ENCODE measurements around the gene SLC28A1.

The SLC28A1 gene

DNA sequence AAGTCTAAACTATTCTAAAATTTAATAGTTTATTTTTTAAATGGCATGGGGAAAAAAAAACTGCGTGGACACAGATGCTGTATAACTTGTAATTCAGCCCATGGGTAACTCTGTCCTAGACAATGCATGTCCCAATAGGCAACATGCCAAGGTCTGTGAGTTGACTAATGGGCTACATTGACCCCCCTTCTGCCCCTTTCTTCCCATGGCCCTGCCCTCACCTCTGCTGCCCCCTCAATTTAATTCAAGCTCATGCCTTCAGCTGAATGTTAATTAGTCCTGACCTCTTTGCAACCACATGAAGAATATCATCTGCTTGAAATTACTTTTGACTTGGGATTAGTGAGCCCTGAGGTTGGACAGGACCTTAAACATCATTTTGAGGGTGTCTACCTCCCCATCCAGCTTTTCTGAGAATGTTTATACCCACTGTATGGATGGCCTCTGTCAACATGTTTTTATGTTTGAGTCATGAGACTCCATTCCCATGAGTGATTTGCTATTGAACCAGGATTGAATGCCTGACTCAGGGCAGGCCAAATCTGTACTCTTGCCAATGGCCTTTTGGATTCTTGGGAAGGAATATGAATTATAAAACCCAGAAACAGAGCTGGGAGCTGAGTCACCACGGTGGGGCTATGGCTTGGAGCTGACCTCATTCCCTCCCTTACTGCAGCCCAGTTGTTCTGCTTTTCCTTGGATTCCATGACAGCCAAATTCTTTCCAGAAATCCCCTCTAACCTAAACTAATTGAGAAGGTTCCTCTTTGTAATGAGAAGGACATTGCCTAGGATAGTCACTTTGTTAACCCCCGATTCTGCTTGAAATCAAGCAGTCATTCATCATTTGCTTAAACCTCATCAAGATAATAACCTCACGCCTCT, 63.7 kb downstream of the SLC28A1 start:
- TF ChIP-seq, protein P1, sequence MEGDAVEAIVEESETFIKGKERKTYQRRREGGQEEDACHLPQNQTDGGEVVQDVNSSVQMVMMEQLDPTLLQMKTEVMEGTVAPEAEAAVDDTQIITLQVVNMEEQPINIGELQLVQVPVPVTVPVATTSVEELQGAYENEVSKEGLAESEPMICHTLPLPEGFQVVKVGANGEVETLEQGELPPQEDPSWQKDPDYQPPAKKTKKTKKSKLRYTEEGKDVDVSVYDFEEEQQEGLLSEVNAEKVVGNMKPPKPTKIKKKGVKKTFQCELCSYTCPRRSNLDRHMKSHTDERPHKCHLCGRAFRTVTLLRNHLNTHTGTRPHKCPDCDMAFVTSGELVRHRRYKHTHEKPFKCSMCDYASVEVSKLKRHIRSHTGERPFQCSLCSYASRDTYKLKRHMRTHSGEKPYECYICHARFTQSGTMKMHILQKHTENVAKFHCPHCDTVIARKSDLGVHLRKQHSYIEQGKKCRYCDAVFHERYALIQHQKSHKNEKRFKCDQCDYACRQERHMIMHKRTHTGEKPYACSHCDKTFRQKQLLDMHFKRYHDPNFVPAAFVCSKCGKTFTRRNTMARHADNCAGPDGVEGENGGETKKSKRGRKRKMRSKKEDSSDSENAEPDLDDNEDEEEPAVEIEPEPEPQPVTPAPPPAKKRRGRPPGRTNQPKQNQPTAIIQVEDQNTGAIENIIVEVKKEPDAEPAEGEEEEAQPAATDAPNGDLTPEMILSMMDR (IDR thresholded peaks at IDR 0.05; ENCODE audit: borderline replicate concordance, control extremely low read depth, extremely low read depth, insufficient read depth, missing control alignments) = no peak
- no peak for DNase-seq (ENCODE audit: low spot score)
- in situ Hi-C loops (cut with MboI; ENCODE audit: low sequenced_read_pairs, unreplicated experiment) = loop anchor here (25.0 kb wide), 1 partner anchor 111 kb away; no protein-coding TSS in a partner anchor

DNA sequence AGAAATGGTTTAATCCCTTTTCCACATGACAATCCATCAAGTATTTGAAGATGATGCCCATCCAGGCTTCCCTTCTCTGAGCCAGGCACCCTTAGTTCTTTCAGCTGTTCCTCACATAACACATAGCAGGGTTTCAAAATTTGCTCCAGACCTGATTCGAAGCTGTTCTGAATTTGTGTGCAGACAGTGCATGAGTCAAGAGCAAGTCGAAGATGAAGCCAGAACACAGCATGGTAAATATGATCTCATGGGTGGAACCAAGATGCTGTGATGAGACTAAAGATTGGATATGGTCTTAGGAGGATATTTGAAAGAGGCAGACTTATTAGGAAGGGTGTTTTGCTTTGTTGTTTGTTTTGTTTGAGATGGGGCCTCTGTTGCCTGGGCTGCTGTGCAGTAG, 64.6 kb downstream of the SLC28A1 start:
- DNase-seq (ENCODE audit: low spot score) = no peak
- in situ Hi-C loops (cut with MboI; ENCODE audit: low sequenced_read_pairs, unreplicated experiment) = loop anchor here (25.0 kb wide), 1 partner anchor 112 kb away; no protein-coding TSS in a partner anchor
- TF ChIP-seq, protein P1 (IDR thresholded peaks at IDR 0.05; ENCODE audit: borderline replicate concordance, control extremely low read depth, extremely low read depth, insufficient read depth, missing control alignments) = no peak

DNA sequence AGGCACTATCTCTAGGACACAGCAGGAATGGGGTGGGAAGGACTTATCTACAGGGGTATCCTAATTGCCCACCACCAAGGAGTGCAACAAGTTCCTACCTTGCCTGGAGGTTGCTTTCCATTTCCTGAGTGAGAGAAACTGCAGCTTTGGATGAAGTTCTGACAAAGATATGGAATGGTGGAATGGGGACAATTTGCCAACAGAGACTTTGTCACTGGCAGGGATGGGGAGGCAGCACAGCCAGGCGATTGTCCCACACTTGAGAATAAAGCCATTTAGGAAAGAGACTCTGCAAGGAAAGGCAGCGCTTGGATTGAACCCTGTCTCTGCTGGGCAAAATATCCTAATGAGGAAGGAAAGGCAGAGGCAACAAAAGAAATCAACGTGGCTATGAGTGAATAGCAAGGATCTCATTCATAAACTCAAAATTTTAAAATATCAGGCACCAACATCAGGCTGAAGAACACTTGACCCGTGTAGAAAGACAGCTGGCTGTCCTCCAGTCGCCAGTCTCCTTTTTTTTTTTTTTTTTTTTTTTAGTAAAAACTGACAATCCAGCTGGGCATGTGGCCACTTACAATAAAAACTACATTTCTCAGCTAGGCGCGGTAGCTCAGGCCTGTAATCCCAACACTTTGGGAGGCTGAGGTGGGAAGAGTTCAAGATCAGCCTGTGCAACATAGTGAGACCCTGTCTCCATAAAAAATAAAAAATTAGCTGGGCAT, 65.5 kb downstream of the SLC28A1 start:
- TF ChIP-seq, protein P1 (IDR thresholded peaks at IDR 0.05; ENCODE audit: borderline replicate concordance, control extremely low read depth, extremely low read depth, insufficient read depth, missing control alignments) = no peak
- DNase-seq (ENCODE audit: low spot score) = no peak
- in situ Hi-C loops (cut with MboI; ENCODE audit: low sequenced_read_pairs, unreplicated experiment) = loop anchor here (10.0 to 25.0 kb wide), 3 partner anchors 95 to 187 kb away; no protein-coding TSS in a partner anchor

DNA sequence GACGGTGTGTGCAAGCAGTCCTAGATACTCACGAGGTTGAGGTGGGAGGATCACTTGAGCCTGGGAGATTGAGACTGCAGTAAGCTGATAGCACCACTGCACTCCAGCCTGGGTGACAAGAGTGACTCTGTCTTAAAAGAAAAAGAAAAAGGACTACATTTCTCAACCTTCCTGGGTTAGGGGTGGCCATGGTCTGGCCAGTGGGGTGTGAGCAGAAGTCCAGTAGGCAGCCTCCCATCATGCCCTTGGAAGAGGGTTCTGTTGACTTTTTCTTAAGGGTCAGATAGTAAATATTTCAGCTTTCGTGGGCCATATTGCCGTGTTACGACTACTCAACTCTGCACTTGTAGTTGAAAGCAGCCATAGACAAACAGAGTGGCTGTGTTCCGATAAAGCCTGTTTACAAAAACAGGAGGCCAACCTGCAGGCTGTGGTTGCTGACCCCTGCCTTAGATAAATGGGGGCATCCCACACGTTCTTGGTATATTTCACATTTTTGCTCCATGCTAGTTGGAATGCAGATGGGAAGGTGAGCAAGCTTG, 66.2 kb downstream of the SLC28A1 start:
- TF ChIP-seq, protein P1 (IDR thresholded peaks at IDR 0.05; ENCODE audit: borderline replicate concordance, control extremely low read depth, extremely low read depth, insufficient read depth, missing control alignments) = no peak
- in situ Hi-C loops (cut with MboI; ENCODE audit: low sequenced_read_pairs, unreplicated experiment) = loop anchor here (10.0 to 25.0 kb wide), 2 partner anchors 94 to 187 kb away; no protein-coding TSS in a partner anchor
- DNase-seq (ENCODE audit: low spot score) = no peak

DNA sequence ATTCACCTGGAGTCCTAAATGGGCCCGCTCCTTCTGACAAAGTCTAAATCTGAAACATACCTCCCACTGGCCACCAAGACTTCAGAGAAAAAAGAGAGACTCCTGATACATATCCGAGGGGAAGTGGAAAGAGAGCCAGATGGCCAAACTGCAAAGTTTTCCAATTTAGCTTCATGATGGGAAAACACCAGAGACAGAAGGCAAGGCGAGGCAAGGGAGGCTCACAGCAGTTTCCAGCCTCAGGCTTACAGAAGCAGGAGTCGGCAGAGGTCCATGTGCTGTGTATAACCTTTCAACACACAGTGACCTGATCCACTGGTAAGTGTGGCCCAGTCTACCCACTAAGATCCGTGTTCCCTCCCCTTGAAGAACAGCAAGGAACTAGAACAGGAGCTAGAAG, 67.3 kb downstream of the SLC28A1 start:
- TF ChIP-seq, protein P1 (IDR thresholded peaks at IDR 0.05; ENCODE audit: borderline replicate concordance, control extremely low read depth, extremely low read depth, insufficient read depth, missing control alignments) = no peak
- DNase-seq (ENCODE audit: low spot score) = no peak
- in situ Hi-C loops (cut with MboI; ENCODE audit: low sequenced_read_pairs, unreplicated experiment) = loop anchor here (10.0 to 25.0 kb wide), 2 partner anchors 93 to 186 kb away; no protein-coding TSS in a partner anchor

DNA sequence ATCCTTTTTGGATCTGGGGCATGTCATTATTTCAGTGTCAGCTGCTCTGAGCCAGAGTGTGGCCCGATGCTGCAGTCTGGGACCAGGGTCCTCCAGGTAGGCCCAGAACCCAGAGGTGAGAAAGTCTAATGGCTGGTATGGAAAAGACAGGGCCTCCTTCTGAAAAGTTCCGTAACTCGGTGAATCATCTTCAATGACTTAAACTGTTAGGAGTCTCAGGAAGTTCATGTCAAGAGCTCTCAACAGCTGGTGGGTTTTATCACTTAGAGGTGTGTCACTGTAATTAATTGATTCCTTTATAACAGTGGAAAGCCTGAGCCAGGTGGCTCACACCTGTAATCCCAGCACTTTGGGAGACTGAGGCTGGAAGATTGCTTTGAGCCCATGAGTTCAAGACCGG, 68.7 kb downstream of the SLC28A1 start:
- no peak for DNase-seq (ENCODE audit: low spot score)
- TF ChIP-seq, protein P1 (IDR thresholded peaks at IDR 0.05; ENCODE audit: borderline replicate concordance, control extremely low read depth, extremely low read depth, insufficient read depth, missing control alignments) = no peak
- in situ Hi-C loops (cut with MboI; ENCODE audit: low sequenced_read_pairs, unreplicated experiment) = loop anchor here (10.0 to 25.0 kb wide), 2 partner anchors 92 to 184 kb away; no protein-coding TSS in a partner anchor

Data from GM13976 (cell line).